IPS-18c (cell line): ENCODE measurements around the gene ISG15.

ENCODE experiments used
- H3K4me3 ChIP-seq: 2 replicates; pipeline ENCODE4 v1.7.0; 2013; ENCODE audit warnings: low read depth, mild to moderate bottlenecking, low read length, moderate library complexity; ENCODE audit not compliant: insufficient read depth
- H3K9me3 ChIP-seq: one replicate; pipeline ENCODE4 v1.6.1; 2013; ENCODE audit warnings: mild to moderate bottlenecking, low read length, moderate library complexity; ENCODE audit not compliant: control insufficient read depth, insufficient read depth

ISG15 gene

DNA sequence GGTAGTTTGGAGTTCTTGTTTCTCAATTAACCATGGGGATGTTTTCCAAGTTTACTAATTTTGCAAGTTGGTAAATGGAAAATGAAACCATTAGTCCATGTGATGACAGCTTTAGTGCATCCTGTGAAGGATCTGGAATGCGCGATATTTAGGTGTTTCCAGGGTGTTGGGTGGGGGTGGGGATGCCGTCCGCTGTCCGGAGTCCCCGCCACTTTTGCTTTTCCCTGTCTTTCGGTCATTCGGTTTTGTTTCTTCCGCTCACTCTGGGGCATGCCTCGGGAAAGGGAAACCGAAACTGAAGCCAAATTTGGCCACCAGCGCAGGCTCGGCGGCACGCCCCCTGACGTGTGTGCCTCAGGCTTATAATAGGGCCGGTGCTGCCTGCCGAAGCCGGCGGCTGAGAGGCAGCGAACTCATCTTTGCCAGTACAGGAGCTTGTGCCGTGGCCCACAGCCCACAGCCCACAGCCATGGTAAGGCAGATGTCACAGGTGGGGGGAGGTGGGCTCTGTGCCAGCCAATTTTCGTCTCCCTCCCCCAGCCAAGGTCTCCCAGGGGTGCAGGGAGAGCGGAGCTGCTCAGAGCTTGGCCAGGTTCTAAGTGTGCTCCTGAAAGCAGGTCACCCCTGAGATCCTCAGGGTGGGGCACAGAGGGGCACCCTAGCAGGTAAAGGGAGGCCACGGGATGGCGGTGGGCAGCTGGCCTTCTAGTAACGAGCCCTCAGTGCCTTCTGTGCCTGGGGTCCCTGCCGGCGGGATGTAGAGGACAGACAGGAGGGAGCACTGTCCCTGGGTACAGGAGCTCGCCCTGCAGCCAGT, at the start of gene ISG15:
ISG15 (plus strand) TSS at position 393 of the 817 bp plus-strand sequence; CDS start at position 470, 77 bp downstream.
- no peaks in the 10 kb centered on the region for H3K9me3 ChIP-seq
- peak within 1 kb of the TSS; percentile 65 for H3K4me3 ChIP-seq

DNA sequence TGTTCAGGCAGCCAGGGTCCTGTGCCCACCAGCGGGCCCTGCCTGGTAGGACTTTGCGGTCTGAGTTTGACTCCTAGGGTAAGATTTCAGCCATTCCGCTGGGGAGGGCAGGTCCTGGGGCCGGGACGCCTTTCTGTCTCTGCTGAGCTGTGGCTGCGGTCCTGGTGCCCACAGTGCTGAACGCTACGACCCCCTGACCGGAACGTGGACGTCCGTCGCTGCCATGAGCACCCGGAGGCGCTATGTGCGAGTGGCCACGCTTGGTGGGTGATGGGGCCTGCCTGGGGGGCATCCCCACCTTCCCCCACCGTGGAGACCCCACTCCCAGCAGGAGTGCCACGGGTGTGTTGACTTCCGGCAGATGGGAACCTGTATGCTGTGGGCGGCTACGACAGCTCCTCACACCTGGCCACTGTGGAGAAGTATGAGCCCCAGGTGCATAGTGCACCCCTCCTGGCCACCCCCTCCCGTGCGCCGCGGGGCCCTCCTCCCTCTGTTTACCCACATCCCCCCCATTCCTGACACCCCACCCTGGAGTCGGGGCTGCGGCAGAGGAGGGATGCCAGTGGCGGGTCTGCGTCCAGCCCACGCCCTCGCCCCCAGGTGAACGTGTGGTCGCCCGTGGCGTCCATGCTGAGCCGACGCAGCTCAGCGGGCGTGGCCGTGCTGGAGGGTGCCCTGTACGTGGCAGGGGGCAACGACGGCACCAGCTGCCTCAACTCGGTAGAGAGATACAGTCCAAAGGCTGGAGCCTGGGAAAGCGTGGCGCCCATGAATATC, 49.4 kb upstream of the ISG15 start:
- H3K9me3 ChIP-seq: peaks cover 2% of the 10 kb centered on the region
- H3K4me3 ChIP-seq: no peak overlapping the region

DNA sequence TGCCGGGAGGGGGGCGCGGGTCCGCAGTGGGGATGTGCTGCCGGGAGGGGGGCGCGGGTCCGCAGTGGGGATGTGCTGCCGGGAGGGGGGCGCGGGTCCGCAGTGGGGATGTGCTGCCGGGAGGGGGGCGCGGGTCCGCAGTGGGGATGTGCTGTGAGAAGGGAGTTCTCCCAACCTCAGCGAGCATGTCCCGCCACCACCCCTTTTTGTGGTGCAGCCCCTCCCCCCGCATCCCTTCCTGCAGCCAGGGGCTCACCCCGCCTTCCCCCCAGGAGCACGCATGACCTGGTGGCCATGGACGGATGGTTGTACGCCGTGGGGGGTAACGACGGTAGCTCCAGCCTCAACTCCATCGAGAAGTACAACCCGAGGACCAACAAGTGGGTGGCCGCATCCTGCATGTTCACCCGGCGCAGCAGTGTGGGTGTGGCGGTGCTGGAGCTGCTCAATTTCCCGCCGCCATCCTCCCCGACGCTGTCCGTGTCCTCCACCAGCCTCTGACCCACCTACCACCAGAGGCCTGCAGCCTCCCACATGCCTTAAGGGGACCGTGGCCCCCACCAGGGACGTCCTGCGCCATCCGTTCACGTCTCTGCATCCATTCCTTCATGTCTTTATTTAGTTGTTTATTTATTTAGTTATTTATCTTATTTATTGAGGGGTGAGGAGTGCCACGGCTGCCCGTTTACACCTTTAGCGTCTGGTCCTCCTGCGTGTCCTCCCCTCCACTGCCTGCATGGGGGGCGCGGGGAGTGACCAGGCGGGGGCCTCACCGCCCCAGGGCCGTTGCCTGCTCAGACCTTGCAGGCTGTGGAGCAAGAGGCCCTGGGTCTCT, 48.4 kb upstream of the ISG15 start:
- peaks cover 2% of the 10 kb centered on the region for H3K9me3 ChIP-seq

DNA sequence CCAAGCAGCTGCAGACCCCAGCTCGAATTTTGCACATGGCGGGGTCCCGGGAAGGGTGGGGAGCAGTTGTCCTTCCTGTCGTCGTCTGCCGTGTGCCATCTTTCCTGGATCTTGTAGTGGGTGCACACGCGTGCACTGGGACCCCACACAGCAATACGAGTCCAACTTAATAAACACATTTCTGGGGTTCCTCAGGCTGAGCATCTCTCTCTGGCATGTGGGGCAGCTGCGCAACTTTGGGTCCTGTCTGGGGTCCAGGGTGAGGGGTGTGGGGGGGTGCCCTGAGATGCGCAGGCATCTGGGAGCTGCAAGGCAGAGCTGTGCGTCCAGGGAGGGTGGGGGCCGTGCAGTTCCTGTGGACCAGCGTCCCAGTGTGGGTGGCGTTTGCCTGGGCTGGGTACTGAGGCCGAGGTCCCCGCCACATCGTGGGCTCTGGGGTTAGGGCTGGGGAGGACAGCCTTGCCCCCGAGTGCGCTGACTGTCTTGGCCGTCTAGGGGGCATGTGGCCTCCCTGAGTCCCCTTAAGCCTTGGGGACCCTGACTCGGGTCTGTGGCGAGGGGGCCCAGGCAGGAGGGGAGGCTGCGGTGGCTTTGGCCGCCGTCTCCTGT, 47.7 kb upstream of the ISG15 start:
- Histone ChIP-seq H3K4me3 (no peak overlapping the region), H3K9me3 (peaks cover 2% of the 10 kb centered on the region)

More for the DNA sequence above, 48.4 kb upstream of the ISG15 start:
- H3K4me3 ChIP-seq: no peak overlapping the region

DNA sequence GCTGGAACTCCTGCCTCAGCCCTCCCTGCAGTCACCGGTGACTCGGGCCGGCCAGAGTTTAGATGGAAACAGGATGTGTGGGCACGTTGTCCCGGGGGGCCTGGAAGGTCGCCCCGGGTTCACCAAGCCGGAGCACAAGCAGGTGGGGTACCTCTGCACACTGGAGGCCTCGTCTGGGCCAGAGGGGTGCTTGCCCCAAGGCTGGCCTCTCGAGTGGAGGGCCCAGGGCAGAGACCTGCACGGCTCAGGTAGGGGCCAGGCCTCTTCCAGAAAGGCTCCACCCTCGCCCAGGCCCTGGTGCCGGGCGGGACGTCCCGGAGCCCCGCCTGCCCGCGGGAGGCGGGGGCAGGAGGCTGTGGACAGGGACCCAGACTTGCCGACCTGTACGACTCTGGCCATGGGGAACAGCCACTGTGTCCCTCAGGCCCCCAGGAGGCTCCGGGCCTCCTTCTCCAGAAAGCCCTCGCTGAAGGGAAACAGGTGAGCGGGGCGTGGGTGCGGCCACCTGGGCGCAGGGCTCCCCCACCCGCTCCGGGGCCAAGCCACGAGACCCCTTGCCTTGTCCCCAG, 47.1 kb upstream of the ISG15 start, which contains the start of gene PLEKHN1:
PLEKHN1 (plus strand) TSS at position 348 of the 569 bp plus-strand sequence; CDS start at position 398, 50 bp downstream.
- Histone ChIP-seq H3K4me3 (peak within 1 kb of the TSS; percentile 59), H3K9me3 (peaks cover 2% of the 10 kb centered on the region)

DNA sequence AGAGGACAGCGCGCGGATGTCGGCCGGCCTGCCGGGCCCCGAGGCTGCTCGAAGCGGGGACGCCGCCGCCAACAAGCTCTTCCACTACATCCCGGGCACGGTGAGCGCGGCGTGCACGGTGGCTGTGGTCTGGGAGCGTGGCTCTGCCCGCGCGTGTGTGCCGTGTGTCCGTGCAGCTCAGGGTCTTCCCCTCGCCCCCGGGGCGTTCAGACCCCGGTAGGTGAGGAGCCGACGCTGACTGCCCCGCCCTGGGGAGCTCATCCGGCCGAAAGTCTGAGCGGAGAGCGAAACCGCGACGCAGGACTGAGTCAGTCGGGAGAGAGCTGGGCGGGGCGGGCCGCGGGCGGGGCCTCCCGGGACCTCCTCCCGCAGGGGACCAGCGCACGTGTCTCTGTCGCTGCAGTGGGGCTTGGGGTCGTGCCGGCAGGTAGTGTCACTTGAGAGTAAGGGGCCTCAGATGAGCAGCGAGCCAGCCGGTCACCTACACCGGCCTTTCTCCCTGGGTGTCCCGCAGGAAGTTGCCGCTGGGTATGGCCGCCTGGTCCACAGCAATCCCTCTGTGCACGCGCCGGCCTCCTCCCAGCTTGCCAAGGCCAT, 46.5 kb upstream of the ISG15 start:
- H3K4me3 ChIP-seq: peak overlapping the region; percentile 59
- H3K9me3 ChIP-seq: peaks cover 2% of the 10 kb centered on the region

DNA sequence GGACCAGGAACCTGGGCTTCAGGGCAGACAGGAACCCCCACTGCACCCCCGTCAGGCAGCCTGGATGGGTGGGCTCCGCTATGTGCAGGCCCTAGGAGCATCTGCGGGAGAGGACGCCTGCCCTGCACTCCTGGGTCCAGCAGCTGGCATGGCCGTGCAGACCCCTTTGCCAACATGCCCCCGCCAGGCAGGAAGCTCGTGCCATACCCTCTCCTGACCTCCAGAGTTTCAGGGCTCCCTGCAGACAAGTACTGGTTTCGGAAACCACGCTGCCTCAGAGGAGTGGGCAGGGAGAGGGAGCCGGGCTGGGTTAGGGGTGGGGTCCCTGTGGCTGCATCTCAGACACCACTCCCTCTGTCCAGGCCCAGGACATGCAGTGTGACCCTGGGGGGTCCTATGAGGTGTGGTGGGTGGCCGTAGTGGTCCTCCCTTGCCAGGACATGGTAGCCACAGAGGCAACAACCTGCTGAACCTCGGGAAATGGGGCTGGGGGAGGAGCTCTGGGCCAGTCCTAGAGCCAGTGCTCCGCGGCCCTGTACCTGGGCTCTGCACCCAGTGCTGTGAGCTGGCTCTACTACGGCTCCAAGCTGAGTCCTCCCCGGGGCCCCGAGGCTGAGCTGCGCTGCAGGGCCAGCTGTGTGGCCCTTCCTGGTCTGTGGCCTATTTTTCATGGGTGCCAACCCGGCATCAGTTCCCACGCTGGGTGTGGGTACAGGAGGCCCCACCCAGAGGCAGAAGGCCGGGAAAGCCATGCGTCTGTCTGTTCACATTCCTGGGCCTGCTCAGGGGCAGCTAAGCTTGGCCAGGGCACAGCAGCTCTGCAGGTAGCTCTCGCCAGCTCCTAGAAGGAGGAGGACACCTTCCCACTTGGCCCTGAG, 45.6 kb upstream of the ISG15 start:
- H3K4me3 ChIP-seq: no peak overlapping the region
- peaks cover 2% of the 10 kb centered on the region for H3K9me3 ChIP-seq

DNA sequence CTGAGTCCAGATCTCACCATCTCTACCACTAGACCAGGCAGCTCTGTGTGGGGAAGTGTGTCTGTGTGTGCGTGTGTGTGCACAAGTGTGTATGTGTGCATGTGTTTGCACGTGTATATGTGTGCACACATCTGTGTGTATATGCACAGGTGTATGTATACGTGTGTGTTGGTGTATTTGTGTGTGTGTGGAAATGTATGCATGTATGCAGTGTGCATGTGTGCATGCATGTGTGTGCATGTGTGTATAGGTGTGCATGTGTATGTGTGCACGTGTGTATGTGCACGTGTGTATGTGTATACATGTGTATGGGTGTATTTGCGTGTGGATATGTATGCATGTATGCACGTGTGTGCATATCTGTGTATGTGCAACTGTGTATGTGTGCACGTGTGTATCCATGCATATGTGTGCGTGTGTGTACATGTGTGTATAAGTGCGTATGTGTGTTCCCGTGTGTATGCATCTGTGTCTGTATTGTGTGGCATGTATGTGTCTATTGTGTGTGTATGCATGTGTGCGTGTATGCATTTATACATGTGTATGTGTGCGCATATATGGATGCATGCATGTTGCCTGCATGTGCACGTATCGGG, 43.9 kb upstream of the ISG15 start:
- H3K9me3 ChIP-seq: peaks cover 2% of the 10 kb centered on the region
- no peak overlapping the region for H3K4me3 ChIP-seq

DNA sequence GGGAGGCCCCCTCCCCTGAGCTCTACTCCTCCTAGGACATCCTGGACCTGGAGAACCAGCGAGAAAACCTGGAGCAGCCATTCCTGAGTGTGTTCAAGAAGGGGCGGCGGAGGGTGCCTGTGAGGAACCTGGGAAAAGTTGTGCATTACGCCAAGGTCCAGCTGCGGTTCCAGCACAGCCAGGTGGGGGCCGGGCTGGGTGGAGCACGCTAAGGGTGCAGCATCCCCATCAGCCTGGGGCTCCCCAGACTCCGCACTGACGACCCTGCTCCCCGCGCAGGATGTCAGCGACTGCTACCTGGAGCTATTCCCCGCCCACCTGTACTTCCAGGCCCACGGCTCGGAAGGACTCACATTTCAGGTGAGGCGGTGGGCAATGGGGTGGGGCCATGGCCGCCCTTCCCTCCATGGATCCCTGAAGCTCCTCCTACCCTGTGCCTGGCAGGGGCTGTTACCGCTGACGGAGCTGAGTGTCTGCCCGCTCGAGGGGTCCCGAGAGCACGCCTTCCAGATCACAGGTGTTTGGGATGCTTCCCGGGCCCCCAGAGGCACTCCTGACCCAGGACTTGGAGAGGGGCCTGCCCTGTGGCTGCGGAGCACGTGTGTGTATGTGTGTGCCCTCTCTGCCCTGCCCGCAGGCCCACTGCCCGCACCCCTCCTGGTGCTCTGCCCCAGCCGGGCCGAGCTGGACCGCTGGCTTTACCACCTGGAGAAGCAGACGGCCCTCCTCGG, 42.9 kb upstream of the ISG15 start:
- H3K4me3 ChIP-seq: no peak overlapping the region

DNA sequence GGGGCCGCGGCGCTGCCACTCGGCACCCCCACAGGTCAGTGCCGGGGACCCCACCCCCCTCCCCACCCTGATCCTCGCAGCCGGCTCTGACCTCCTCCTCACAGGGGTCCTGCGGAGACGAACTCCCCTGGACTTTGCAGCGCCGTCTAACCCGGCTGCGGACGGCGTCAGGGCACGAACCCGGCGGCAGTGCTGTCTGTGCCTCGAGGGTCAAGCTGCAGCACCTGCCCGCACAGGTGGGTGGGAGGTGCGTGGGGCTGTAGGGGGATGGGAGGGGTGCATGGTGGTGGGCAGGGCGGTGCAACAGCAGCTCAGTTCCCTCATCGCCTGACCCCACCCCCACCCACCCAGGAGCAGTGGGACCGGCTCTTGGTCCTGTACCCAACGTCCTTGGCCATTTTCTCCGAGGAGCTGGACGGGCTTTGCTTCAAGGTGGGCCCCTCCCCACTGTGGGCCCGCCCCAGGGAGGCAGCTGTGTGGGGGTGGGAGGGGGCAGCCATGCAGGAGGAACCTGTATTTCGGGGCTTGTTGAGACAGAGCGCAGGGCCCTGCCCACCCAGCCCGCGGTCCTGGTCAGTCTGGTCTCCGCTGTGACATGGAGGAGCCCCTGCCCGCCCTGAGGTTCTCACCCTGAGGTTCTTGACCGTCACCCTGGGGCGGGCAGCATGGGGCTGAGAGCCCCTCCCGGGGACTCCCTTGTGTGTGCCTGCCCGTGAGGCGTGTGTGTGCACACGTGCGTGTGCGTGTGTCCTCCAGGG, 42.1 kb upstream of the ISG15 start:
- Histone ChIP-seq H3K9me3 (peaks cover 4% of the 10 kb centered on the region), H3K4me3 (no peak overlapping the region)

More for the DNA sequence above, 42.9 kb upstream of the ISG15 start:
- H3K9me3 ChIP-seq: peaks cover 3% of the 10 kb centered on the region

DNA sequence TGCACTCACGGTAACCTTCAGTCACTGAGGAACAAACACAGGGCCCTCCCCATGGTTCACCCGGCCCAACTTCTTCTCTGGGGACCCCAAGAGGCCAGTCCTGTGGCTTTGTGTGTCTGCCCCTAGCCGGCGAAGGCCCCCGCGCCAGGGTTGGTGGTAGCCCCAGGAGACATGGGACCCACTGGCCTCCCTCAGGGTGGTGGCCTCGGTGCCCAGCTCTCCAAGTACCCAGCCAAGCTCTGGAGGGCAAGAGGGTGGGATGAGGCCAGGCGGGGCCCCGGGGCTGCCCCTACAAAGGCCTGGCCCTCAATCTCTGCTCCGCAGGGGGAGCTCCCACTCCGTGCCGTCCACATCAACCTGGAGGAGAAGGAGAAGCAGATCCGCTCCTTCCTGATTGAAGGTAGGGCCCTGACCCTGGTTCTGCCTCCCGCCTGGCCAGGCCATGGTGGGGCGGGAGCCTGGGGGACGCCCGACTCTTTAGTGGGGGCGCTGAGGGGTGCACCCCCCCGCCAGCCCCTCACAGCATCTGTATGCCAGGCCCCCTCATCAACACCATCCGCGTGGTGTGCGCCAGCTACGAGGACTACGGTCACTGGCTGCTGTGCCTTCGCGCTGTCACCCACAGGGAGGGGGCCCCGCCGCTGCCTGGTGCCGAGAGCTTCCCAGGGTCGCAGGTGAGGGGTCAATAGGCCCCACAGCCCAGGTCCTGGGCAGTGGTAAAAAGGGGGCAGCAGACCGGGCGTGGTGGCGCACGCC, 41.4 kb upstream of the ISG15 start:
- Histone ChIP-seq H3K9me3 (peaks cover 4% of the 10 kb centered on the region), H3K4me3 (no peak overlapping the region)

DNA sequence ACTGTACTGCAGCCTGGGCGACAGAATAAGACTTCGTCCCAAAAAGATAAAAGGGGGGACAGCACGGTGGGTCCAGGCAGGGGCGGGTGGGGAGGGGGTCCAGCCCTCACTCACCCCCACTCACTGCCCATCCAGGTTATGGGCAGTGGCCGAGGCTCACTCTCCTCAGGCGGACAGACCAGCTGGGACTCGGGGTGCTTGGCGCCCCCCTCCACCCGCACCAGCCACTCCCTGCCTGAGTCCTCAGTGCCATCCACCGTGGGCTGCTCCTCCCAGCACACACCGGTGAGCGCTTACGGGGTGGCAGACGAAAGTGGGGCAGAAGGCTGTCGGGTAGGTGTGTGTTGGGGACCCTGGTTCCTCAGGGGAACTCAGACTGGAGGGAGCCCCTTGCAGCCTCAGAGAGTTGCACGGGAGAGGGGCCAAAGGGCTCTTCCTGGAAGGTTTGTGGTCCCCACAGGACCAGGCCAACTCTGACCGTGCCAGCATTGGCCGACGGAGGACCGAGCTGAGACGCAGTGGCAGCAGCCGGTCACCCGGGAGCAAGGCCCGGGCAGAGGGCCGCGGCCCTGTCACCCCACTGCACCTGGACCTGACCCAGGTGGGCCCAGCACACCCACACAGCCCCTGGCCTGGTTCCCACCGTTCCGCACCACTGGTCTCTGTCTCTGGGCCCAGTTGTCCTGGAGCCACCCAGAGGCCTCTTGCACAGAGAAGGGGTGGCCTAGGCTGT, 40.4 kb upstream of the ISG15 start:
- Histone ChIP-seq H3K4me3 (no peak overlapping the region), H3K9me3 (peaks cover 4% of the 10 kb centered on the region)
